B cell (primary cell): ENCODE results near the gene RAB11B. TPM values are rescaled to one million over a fixed set of nuclear protein-coding genes. Genes with fewer than 3 reads are reported as not detected.

Experiments
- ATAC-seq: fragments of 200-7000 bp; cut with Tn5 transposase; one replicate; pipeline ENCODE4 v1.10.0; 2021; ENCODE audit warnings: low read depth, mild to moderate bottlenecking, moderate number of reproducible peaks, moderate library complexity
- CTCF ChIA-PET: fragments of 350-600 bp; sonication (Branson Sonifier 250); formaldehyde crosslinking; loops from one replicate; lab custom pipeline; 2021; ENCODE audit warnings: antibody characterized with exemption, inconsistent platforms; lab: Charles Lee
- POLR2A ChIA-PET: fragments of 350-600 bp; sonication (Branson Sonifier 250); formaldehyde crosslinking; loops from one replicate; lab custom pipeline; 2021; ENCODE audit warnings: antibody characterized with exemption; lab: Charles Lee
- DNase-seq: peaks from one replicate; pipeline ENCODE4 v3.0.0; 2013
- H2AFZ ChIP-seq: 2 replicates; pipeline ENCODE4 v1.6.1; 2012; ENCODE audit warnings: mild to moderate bottlenecking, low read depth, low read length; ENCODE audit not compliant: insufficient read depth, poor library complexity, severe bottlenecking
- H3K27ac ChIP-seq, 2 donors: 1 replicate in 1 of 2; 2 replicates in 1 of 2; pipeline ENCODE4 v1.5.1; 2012 to 2013; ENCODE audit warnings: low read length in 2 of 2, mild to moderate bottlenecking in 2 of 2, moderate library complexity in 1 of 2
- H3K27me3 ChIP-seq, 4 experiments: fragments of 200-600 bp in 1 of 4; sonication (generic) in 1 of 4; replicated peaks in 1 of 4; 1 replicate in 2 of 4; 2 replicates in 2 of 4; pipeline versions ENCODE4 v1.6.1 to v1.7.0; 2013 to 2016; ENCODE audit warnings: low read length in 3 of 4, mild to moderate bottlenecking in 2 of 4, mixed read lengths in 1 of 4, moderate library complexity in 1 of 4; ENCODE audit not compliant: insufficient read depth in 4 of 4, control insufficient read depth in 3 of 4; ENCODE audit errors: control extremely low read depth in 1 of 4
- H3K36me3 ChIP-seq, 2 experiments: replicated peaks in 1 of 2; 1 replicate in 1 of 2; 2 replicates in 1 of 2; pipeline versions ENCODE4 v1.6.1 to v1.7.1; 2013; ENCODE audit warnings: low read length in 1 of 2; ENCODE audit not compliant: insufficient read depth in 2 of 2, control insufficient read depth in 1 of 2; ENCODE audit errors: control extremely low read depth in 1 of 2, extremely low read depth in 1 of 2
- H3K4me1 ChIP-seq, 2 donors: fragments of 200-600 bp in 1 of 2; sonication (generic) in 1 of 2; 1 replicate in 1 of 2; 2 replicates in 1 of 2; pipeline versions ENCODE4 v1.5.1 to v1.6.1; 2013 to 2017; ENCODE audit warnings: low read length in 2 of 2; ENCODE audit not compliant: control insufficient read depth in 2 of 2, insufficient read depth in 2 of 2
- H3K4me2 ChIP-seq: replicated peaks from 2 replicates; pipeline ENCODE3; 2012; ENCODE audit warnings: mild to moderate bottlenecking, low read depth, low read length; ENCODE audit not compliant: poor library complexity, severe bottlenecking
- H3K4me3 ChIP-seq, 5 experiments: fragments of 200-600 bp in 1 of 5; sonication (generic) in 1 of 5; 1 replicate in 3 of 5; 2 replicates in 2 of 5; pipeline versions ENCODE4 v1.5.1 to v1.7.0; 2011 to 2016; ENCODE audit warnings: low read length in 4 of 5, mild to moderate bottlenecking in 4 of 5, low read depth in 2 of 5, control low read depth in 1 of 5, moderate library complexity in 1 of 5; ENCODE audit not compliant: insufficient read depth in 1 of 5; ENCODE audit errors: control extremely low read depth in 1 of 5, extremely low read depth in 1 of 5
- H3K79me2 ChIP-seq: fragments of 200-600 bp; sonication (generic); one replicate; pipeline ENCODE4 v1.6.0; 2016; ENCODE audit warnings: low read length; ENCODE audit not compliant: control insufficient read depth, insufficient read depth
- H3K9ac ChIP-seq: fragments of 200-600 bp; sonication (generic); 2 replicates; pipeline ENCODE4 v1.6.1; 2017; ENCODE audit warnings: mild to moderate bottlenecking, low read length, moderate library complexity
- H3K9me3 ChIP-seq, 3 donors: one replicate each; pipeline versions ENCODE4 v1.6.1 to v1.7.1; 2013; ENCODE audit warnings: low read length in 2 of 3; ENCODE audit not compliant: control insufficient read depth in 2 of 3, insufficient read depth in 1 of 3; ENCODE audit errors: control extremely low read depth in 1 of 3
- H4K20me1 ChIP-seq: 2 replicates; pipeline ENCODE4 v1.6.0; 2012; ENCODE audit warnings: mild to moderate bottlenecking, low read length; ENCODE audit not compliant: insufficient read depth, control insufficient read depth, poor library complexity, severe bottlenecking
- H3K27ac Mint-ChIP-seq: one replicate; pipeline ENCODE4 v1.8.0; 2021; ENCODE audit warnings: mixed read lengths
- H3K27me3 Mint-ChIP-seq: one replicate; pipeline ENCODE4 v1.8.0; 2021; ENCODE audit warnings: mixed read lengths
- H3K4me1 Mint-ChIP-seq: one replicate; pipeline ENCODE4 v1.8.0; 2021; ENCODE audit warnings: mixed read lengths
- H3K4me3 Mint-ChIP-seq: one replicate; pipeline ENCODE4 v1.8.0; 2021; ENCODE audit warnings: mixed read lengths
- H3K9me3 Mint-ChIP-seq: one replicate; pipeline ENCODE4 v1.8.0; 2022; ENCODE audit warnings: mixed read lengths; ENCODE audit not compliant: insufficient read depth
- CTCF ChIP-seq: fragments of 200-600 bp; IDR thresholded peaks from one replicate; pipeline ENCODE4 v1.8.0; 2022; ENCODE audit warnings: antibody characterized with exemption, mild to moderate bottlenecking
- EZH2 ChIP-seq: IDR thresholded peaks from 2 replicates; pipeline ENCODE4 v1.6.1; 2012; ENCODE audit warnings: borderline replicate concordance, low read depth, mild to moderate bottlenecking, moderate library complexity, low read length; ENCODE audit not compliant: insufficient read depth, poor library complexity, severe bottlenecking
- WGBS: methylation state at CpG from one replicate; pipeline ENCODE4 v1.1.5; 2013; ENCODE audit warnings: missing lambda C conversion rate; ENCODE audit not compliant: insufficient coverage; 5-methylcytosine and 5-hydroxymethylcytosine counted together
- intact Hi-C: fragments of 100-400 bp; cut with micrococcal nuclease; formaldehyde crosslinking; loops from one replicate; pipeline ENCODE4 v1.10.0; 2022
- polyA plus RNA-seq: library from polyadenylated mRNA; depleted of rRNA; stranded (reverse); fragments of >200 nt; gene quantifications from 2 replicates; pipeline ENCODE4 v1.2.3, GENCODE V29; 2012
- total RNA-seq, 2 donors: library from RNA; stranded (reverse); fragments of 120-200 nt in 1 of 2; gene quantifications; 1 replicate in 1 of 2; 2 replicates in 1 of 2; pipeline versions ENCODE4 v1.2.3 to v1.2.4, GENCODE V29; 2013 to 2022

RAB11B gene
- total and polyA plus RNA-seq, 2 donors (not counting 1 experiment from before 2014, with no cell fraction given), result 130 to 165 TPM

- WGBS, result 30% methylated on average over 10 of the region's 14 CpGs
- Mint-ChIP-seq H3K27ac (no peak overlapping the region), H3K4me1 (peaks cover 13% of the 10 kb centered on the region), H3K4me3 (peak overlapping the region; percentile 16), H3K27me3 (peaks cover 24% of the 10 kb centered on the region), H3K9me3 (no peaks in the 10 kb centered on the region)
- peak; percentile 25 for TF ChIP-seq EZH2
- no peak for TF ChIP-seq CTCF
- POLR2A ChIA-PET, result no interaction called here
- Histone ChIP-seq H2AFZ (peak overlapping the region; percentile 57), H3K27ac (no peak overlapping the region), H3K9ac (no peak overlapping the region), H3K4me3 (no peak overlapping the region), H4K20me1 (no peaks in the 10 kb centered on the region), H3K79me2 (no peaks in the 10 kb centered on the region), H3K36me3 (no peaks in the 10 kb centered on the region), H3K9me3 (peaks cover 0 to 12% (median 0%) of the 10 kb centered on the region in 3 donors), H3K27me3 (peaks cover 0 to 43% (median 11%) of the 10 kb centered on the region in 4 experiments), H3K4me1 (peaks cover 9 to 14% of the 10 kb centered on the region in 2 donors), H3K4me2 (peak overlapping the region; percentile 78)
- DNase-seq (no peak), ATAC-seq (no peak)
- intact Hi-C loops, result no loop called here
- CTCF ChIA-PET, result interaction anchor here (1.8 kb wide), 1 partner anchor 11 kb away, joined by 15 read pairs; no protein-coding TSS in a partner anchor
Measured at GRCh38 chr19:8342316-8342683, 47.9 kb upstream of the RAB11B start.

GRCh38 chr19:8342684-8343482 is 47.3 kb upstream of the RAB11B start, which contains the start of gene KANK3:
KANK3 (minus strand) TSS chr19:8343262; CDS start chr19:8337828, 5,434 bp downstream.
- 2% methylated on average over 62 of the region's 65 CpGs for WGBS
- Histone ChIP-seq H3K27ac (no peak within 1 kb of the TSS), H3K4me2 (peak within 1 kb of the TSS; percentile 78), H3K9ac (peak within 1 kb of the TSS; percentile 52), H3K79me2 (no peaks in the 10 kb centered on the region), H3K36me3 (no peaks in the 10 kb centered on the region), H3K4me3 (peak within 1 kb of the TSS in 4 of 5 experiments; percentile 37 to 55 (median 46)), H4K20me1 (no peaks in the 10 kb centered on the region), H2AFZ (peak within 1 kb of the TSS; percentile 57), H3K4me1 (peaks cover 9 to 14% of the 10 kb centered on the region in 2 donors), H3K9me3 (peaks cover 0 to 12% (median 0%) of the 10 kb centered on the region in 3 donors), H3K27me3 (peaks cover 0 to 38% (median 9%) of the 10 kb centered on the region in 4 experiments)
- ChIA-PET POLR2A (no interaction called here), CTCF (interaction anchor here (1.7 kb wide), 1 partner anchor 11 kb away, joined by 8 read pairs; no protein-coding TSS in a partner anchor)
- Mint-ChIP-seq H3K4me3 (peak within 1 kb of the TSS; percentile 79), H3K4me1 (peaks cover 13% of the 10 kb centered on the region), H3K27me3 (peaks cover 20% of the 10 kb centered on the region), H3K27ac (no peak within 1 kb of the TSS), H3K9me3 (no peaks in the 10 kb centered on the region)
- peak; percentile 10 for TF ChIP-seq EZH2
- TF ChIP-seq CTCF, result no peak
- intact Hi-C loops, result no loop called here
- peak; percentile 100 for ATAC-seq
- peak; percentile 88 for DNase-seq
